GM06990 (cell line): ENCODE measurements around the gene CYYR1.

Experiments
- DNase-seq: peaks from one replicate; pipeline ENCODE4 v3.0.0-alpha.2; 2011; ENCODE audit not compliant: insufficient read length; ENCODE audit errors: extremely low read depth
- H3K27me3 ChIP-seq: replicated peaks from 2 replicates; pipeline ENCODE4 v1.6.0; 2011; ENCODE audit warnings: low read length; ENCODE audit not compliant: control insufficient read depth, insufficient read depth
- H3K36me3 ChIP-seq: 2 replicates; pipeline ENCODE4 v1.5.1; 2011; ENCODE audit warnings: low read length; ENCODE audit not compliant: control insufficient read depth, insufficient read depth
- H3K4me3 ChIP-seq: replicated peaks from 2 replicates; pipeline ENCODE4 v1.5.1; 2011; ENCODE audit warnings: low read depth, mild to moderate bottlenecking, control low read depth, low read length
- CTCF ChIP-seq: IDR thresholded peaks from 2 replicates; pipeline ENCODE4 v1.5.1; 2011; ENCODE audit warnings: low read length, control low read depth, mild to moderate bottlenecking, inconsistent platforms; ENCODE audit not compliant: insufficient read depth, poor library complexity, severe bottlenecking

CYYR1 gene

GRCh38 chr21:26540651-26541050 lies 32.4 kb downstream of the CYYR1 start:
- DNase-seq = no peak
- Histone ChIP-seq H3K4me3 (no peak overlapping the region), H3K36me3 (no peaks in the 10 kb centered on the region), H3K27me3 (no peaks in the 10 kb centered on the region)
- no peak for TF ChIP-seq CTCF

- no peak for DNase-seq
- Histone ChIP-seq H3K4me3 (no peak overlapping the region), H3K36me3 (no peaks in the 10 kb centered on the region), H3K27me3 (no peaks in the 10 kb centered on the region)
- TF ChIP-seq CTCF = no peak
These were observed 33.5 kb downstream of the CYYR1 start for GRCh38 chr21:26539566-26539965.

GRCh38 chr21:26534517-26534916 lies 38.6 kb downstream of the CYYR1 start:
- Histone ChIP-seq H3K36me3 (no peaks in the 10 kb centered on the region), H3K27me3 (no peaks in the 10 kb centered on the region), H3K4me3 (no peak overlapping the region)
- DNase-seq = no peak
- no peak for TF ChIP-seq CTCF

GRCh38 chr21:26532208-26532607 lies 40.9 kb downstream of the CYYR1 start:
- Histone ChIP-seq H3K27me3 (no peaks in the 10 kb centered on the region), H3K36me3 (no peaks in the 10 kb centered on the region), H3K4me3 (no peak overlapping the region)
- no peak for DNase-seq
- TF ChIP-seq CTCF = no peak

- no peak for DNase-seq
- Histone ChIP-seq H3K27me3 (no peaks in the 10 kb centered on the region), H3K36me3 (no peaks in the 10 kb centered on the region), H3K4me3 (no peak overlapping the region)
- no peak for TF ChIP-seq CTCF
These were observed 43.6 kb downstream of the CYYR1 start for GRCh38 chr21:26529526-26529925.

GRCh38 chr21:26528882-26529281 lies 44.2 kb downstream of the CYYR1 start:
- no peak overlapping the region for H3K4me3 ChIP-seq
- no peaks in the 10 kb centered on the region for H3K27me3 ChIP-seq
- no peak for DNase-seq
- no peak for TF ChIP-seq CTCF
- H3K36me3 ChIP-seq = no peaks in the 10 kb centered on the region
